ENCODE measurements around the gene PAX8. TPM values are rescaled to one million over a fixed set of nuclear protein-coding genes. Genes with fewer than 3 reads are reported as not detected.

PAX8 gene
- total RNA-seq, 6 experiments from 2014 or later: 0.33 to 6.7 (median 5.1) TPM

- H3K9me3 Mint-ChIP-seq: no peaks in the 10 kb centered on the region
- DNase-seq: no peak
- peaks cover 12% of the 10 kb centered on the region; the same call in 1 of the 2 replicates for H3K27me3 Mint-ChIP-seq (ENCODE audit: insufficient read depth)
- H3K4me1 Mint-ChIP-seq (ENCODE audit: low read depth): no peaks in the 10 kb centered on the region
- no peak overlapping the region for H3K27ac Mint-ChIP-seq
- H3K36me3 Mint-ChIP-seq (ENCODE audit: low read depth): no peaks in the 10 kb centered on the region
- no peak for TF ChIP-seq CTCF (IDR thresholded peaks at IDR 0.05)
- H3K4me3 Mint-ChIP-seq: no peak overlapping the region
Measured at GRCh38 chr2:113178891-113179290, 99.8 kb downstream of the PAX8 start.

DNA sequence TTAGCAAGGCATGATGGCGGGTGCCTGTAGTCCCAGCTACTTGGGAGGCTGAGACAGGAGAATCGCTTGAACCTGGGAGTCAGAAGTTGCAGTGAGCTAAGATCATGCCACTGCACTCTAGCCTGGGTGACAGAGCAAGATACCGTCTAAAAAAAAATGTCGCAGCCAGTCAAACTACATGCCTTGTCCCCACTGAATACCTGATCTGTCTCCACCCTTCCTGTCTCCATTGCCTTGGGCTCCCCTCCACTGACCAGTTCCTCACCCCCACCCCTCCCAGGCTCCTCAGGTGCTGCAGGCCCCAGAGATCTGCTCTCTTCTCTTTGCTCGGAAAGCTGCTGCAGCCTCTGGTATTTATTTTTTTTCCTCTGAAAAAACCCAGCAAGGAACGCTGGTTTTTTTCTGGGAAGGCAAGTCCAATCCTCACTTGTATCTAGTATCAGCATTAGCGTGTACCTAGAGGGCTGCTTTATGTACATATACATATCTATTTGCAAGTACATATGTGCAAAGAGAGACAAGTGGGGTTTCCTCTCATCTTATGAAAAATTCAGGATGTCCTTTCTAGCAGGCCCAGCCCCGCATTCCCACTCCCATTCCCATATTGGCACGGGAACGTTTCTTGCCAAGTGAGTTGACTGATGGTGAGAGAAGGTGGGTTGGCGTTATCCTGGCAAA is 100.5 kb downstream of the PAX8 start:
- H3K27me3 Mint-ChIP-seq (ENCODE audit: insufficient read depth): peaks cover 12% of the 10 kb centered on the region; the same call in 1 of the 2 replicates
- no peak for DNase-seq
- TF ChIP-seq CTCF (IDR thresholded peaks at IDR 0.05): no peak
- no peaks in the 10 kb centered on the region for H3K4me1 Mint-ChIP-seq (ENCODE audit: low read depth)
- no peak overlapping the region for H3K27ac Mint-ChIP-seq
- no peak overlapping the region for H3K4me3 Mint-ChIP-seq
- no peaks in the 10 kb centered on the region for H3K9me3 Mint-ChIP-seq
- H3K36me3 Mint-ChIP-seq (ENCODE audit: low read depth): no peaks in the 10 kb centered on the region

- Mint-ChIP-seq H3K4me1 (ENCODE audit: low read depth) (no peaks in the 10 kb centered on the region), H3K4me3 (no peak overlapping the region), H3K27ac (no peak overlapping the region), H3K36me3 (ENCODE audit: low read depth) (no peaks in the 10 kb centered on the region), H3K9me3 (no peaks in the 10 kb centered on the region), H3K27me3 (ENCODE audit: insufficient read depth) (peaks cover 12% of the 10 kb centered on the region; the same call in 1 of the 2 replicates)
- no peak for DNase-seq
- TF ChIP-seq CTCF (IDR thresholded peaks at IDR 0.05): no peak; the same call in 1 of the 2 replicates
Measured at GRCh38 chr2:113176696-113177355, 101.9 kb downstream of the PAX8 start.

GRCh38 chr2:113175736-113176695 is 102.7 kb downstream of the PAX8 start:
- TF ChIP-seq CTCF (IDR thresholded peaks at IDR 0.05): no peak
- Mint-ChIP-seq H3K4me1 (ENCODE audit: low read depth) (no peaks in the 10 kb centered on the region), H3K27ac (no peak overlapping the region), H3K27me3 (ENCODE audit: insufficient read depth) (peaks cover 13% of the 10 kb centered on the region; the same call in 1 of the 2 replicates), H3K4me3 (no peak overlapping the region), H3K36me3 (ENCODE audit: low read depth) (no peaks in the 10 kb centered on the region), H3K9me3 (no peaks in the 10 kb centered on the region)
- DNase-seq: no peak

GRCh38 chr2:113175042-113175628 is 103.6 kb downstream of the PAX8 start:
- no peaks in the 10 kb centered on the region for H3K9me3 Mint-ChIP-seq
- no peak for TF ChIP-seq CTCF (IDR thresholded peaks at IDR 0.05)
- H3K27me3 Mint-ChIP-seq (ENCODE audit: insufficient read depth): peaks cover 10% of the 10 kb centered on the region; the same call in 1 of the 2 replicates
- H3K27ac Mint-ChIP-seq: no peak overlapping the region
- H3K4me1 Mint-ChIP-seq (ENCODE audit: low read depth): no peaks in the 10 kb centered on the region
- no peak overlapping the region for H3K4me3 Mint-ChIP-seq
- no peak for DNase-seq
- H3K36me3 Mint-ChIP-seq (ENCODE audit: low read depth): no peaks in the 10 kb centered on the region

Measured in HFFc6 (cell line).